GM12874 (cell line): ENCODE measurements around the gene UBL3.

Experiments used
- TF ChIP-seq, protein P1 (sequence below): IDR thresholded peaks from 2 replicates; pipeline ENCODE4 v1.5.1; 2011; ENCODE audit warnings: low read depth, mild to moderate bottlenecking, control low read depth, low read length, moderate library complexity; ENCODE audit not compliant: insufficient read depth

UBL3 gene

DNA sequence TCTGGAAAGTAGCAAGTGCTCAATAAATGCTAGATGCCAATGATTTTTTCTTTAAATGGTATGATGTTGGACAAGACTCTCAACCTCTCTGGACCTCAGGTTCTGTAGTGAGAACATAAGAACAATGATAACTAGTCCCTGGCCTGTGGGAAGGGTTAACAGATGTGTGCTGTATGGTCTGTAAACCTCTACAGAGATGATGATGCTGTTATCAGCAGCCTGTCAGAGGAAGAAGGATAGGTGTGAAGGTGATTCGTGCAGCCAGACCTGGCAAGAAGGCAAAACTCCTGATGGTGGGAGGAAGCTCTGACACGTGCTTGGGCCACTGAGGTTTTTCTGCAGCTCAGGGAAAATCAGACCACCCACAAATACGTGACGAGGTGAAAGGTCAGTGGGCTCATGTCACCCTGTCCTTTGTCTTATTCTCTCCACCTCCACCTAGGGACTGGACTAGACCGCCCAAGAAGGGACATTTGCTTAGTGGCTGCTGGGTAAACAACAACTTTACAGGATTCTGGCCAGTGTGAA is 36.7 kb upstream of the UBL3 start:
- TF ChIP-seq, protein P1, sequence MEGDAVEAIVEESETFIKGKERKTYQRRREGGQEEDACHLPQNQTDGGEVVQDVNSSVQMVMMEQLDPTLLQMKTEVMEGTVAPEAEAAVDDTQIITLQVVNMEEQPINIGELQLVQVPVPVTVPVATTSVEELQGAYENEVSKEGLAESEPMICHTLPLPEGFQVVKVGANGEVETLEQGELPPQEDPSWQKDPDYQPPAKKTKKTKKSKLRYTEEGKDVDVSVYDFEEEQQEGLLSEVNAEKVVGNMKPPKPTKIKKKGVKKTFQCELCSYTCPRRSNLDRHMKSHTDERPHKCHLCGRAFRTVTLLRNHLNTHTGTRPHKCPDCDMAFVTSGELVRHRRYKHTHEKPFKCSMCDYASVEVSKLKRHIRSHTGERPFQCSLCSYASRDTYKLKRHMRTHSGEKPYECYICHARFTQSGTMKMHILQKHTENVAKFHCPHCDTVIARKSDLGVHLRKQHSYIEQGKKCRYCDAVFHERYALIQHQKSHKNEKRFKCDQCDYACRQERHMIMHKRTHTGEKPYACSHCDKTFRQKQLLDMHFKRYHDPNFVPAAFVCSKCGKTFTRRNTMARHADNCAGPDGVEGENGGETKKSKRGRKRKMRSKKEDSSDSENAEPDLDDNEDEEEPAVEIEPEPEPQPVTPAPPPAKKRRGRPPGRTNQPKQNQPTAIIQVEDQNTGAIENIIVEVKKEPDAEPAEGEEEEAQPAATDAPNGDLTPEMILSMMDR = no peak

DNA sequence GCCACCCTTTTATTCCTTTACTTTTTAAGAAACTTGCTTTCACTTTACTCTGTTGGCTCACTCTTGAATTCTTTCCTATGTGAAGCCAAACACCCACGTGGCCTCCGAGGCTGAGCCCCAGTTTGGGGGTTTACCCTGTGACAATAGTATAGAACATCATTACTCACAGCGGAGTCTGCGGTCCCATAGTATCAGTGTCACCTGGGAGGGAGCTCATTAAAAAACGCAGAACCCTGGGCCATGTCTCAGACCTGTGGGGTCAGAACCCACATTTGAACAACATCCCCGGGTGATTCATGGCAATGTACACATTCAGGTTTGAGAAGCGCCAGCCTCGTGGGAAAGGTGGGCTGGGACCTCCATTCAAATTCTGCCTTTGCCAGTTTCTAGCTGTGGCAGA is 36.0 kb upstream of the UBL3 start:
- TF ChIP-seq, protein P1 = no peak

DNA sequence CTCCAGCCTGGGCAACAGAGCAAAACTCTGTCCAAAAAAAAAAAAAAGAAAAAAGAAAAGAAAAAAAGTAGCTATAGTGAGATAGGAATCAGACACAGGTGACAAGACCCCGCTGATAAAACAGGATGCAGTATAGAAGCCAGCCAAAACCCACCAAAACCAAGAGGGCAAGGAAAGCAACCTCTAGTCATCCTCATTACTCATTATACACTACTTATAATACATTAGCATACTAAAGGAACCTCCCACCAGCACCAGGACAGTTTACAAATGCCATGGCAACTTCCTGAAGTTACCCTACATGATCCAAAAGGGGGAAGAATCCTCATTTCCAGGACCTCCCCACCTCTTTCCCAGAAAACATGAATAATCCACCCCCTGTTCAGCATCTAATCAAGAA is 35.6 kb upstream of the UBL3 start:
- TF ChIP-seq, protein P1 = no peak

DNA sequence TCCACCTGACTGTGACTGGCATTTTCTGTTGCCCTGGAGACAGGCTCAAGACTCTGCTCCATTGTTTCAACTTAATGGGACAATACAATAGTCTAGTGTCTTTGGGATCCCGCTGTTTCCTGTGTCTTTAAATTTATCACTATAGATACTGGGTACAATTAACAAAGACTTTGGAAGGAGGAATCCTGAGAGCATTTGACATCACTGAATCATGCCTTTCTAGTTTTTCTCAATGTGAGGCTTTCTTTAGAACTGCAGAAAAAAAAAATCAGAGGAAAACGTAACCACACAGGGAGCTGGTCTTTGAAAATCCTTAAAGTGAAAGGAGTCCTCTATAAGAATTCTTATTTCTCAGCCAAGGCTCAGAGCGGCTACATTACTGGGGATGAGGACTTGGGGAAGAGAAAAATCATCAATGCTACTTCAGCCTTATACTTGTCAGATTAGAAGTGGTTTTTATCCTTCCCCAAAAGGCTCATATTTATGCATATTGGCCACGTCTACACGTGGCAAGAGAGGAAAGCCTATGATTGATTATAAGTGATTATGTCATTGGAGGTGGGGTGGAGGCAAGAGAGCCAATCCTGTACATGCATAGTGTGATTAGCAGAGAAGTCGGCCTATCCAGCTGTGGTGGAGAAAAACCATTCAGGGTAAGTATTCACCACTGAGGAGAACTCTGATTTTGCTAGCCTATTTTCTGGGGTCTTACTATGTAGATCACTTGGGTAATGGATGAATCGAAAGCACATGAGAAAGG is 34.4 kb upstream of the UBL3 start:
- TF ChIP-seq, protein P1 = no peak

DNA sequence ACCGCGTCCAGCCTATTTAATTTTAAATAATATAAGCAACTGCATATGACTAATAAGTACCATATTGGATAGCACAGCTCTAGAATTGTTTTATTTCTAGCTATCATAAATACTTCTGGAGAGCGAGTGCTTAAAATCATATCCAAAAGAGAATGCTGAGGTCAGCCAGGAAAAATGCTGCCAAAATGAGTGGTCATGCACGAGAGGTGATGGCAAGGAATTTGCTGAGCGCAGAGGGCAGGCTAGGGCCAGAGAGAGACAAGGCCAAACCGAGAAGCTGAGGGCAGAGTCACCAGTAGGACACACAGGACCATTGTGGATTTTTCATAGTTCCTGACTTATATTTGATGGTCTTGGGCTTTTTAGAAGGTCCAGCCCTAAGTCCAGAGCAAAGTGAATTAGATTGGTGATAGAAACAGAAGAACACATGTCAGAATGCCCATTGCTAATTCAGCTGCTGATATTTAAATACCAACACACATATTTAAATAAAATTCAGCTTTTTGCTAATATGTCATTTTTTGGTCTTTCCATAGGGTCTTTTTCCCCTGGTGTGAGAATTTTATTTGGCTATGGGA is 33.6 kb upstream of the UBL3 start:
- TF ChIP-seq, protein P1 = no peak

DNA sequence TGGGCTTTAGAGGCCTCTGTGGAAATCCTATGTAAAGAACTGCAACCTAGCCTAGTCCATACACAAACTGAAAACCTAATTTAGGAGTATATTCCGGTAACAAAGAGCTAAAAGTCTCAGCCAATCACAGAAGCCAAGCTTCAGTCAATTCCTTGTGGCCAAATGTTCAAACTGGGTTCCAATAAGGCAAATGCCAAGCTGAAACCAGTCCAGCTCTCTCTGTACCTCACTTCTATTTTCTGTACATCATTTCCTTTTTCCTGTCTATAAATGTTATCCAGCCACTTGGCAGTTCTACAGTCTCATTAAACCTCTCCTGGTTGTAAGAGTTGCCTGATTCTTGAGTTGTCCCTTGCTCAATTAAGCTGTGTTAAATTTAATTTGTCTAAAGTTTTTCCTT is 31.7 kb upstream of the UBL3 start:
- TF ChIP-seq, protein P1 = no peak

DNA sequence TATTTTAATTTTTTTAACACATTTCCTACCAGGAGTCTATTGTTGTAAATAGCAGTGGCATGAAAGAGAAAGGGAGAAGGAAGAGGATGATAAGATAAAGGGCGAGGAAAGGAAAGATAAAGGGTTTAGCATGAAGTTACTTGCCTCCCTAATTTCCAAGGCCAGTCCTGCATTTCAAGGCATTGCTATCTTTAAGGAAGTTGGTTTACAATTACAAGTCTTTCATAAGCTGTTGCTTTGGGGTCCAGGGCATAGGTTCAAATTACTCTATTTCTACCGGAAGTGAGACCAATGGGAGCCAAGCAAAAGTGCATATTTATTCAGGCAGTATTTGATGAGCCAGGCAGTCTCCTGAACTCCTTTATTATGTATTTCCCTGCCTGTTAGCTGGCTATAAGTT is 27.7 kb upstream of the UBL3 start:
- TF ChIP-seq, protein P1 = no peak
